GM18861 (cell line): Measurements from ENCODE around the gene PLN.

Source experiments
- ATAC-seq: cut with Tn5 transposase; IDR thresholded peaks from one replicate; pipeline ENCODE4 v1.9.1; 2021; ENCODE audit not compliant: unreplicated experiment

The PLN gene

GRCh38 chr6:118577972-118578371 lies 29.9 kb downstream of the PLN start:
- no peak for ATAC-seq

GRCh38 chr6:118578617-118579016 lies 30.5 kb downstream of the PLN start:
- no peak for ATAC-seq

- ATAC-seq, result no peak
Measured at GRCh38 chr6:118579786-118580185, 31.7 kb downstream of the PLN start.

GRCh38 chr6:118580585-118581419 lies 32.7 kb downstream of the PLN start:
- no peak for ATAC-seq

- no peak for ATAC-seq
Measured at GRCh38 chr6:118581489-118581959, 33.4 kb downstream of the PLN start.

GRCh38 chr6:118584911-118585310 lies 36.8 kb downstream of the PLN start:
- ATAC-seq, result no peak

GRCh38 chr6:118586746-118587485 lies 38.8 kb downstream of the PLN start:
- no peak for ATAC-seq

- no peak for ATAC-seq
Measured at GRCh38 chr6:118588626-118589025, 40.5 kb downstream of the PLN start.

GRCh38 chr6:118589186-118589585 lies 41.1 kb downstream of the PLN start:
- ATAC-seq, result no peak

GRCh38 chr6:118589649-118590365 lies 41.7 kb downstream of the PLN start:
- ATAC-seq, result no peak

GRCh38 chr6:118591897-118592296 lies 43.8 kb downstream of the PLN start:
- ATAC-seq, result no peak

- ATAC-seq, result no peak
Measured at GRCh38 chr6:118594877-118595276, 46.8 kb downstream of the PLN start.

- ATAC-seq, result no peak
Measured at GRCh38 chr6:118596774-118597320, 48.8 kb downstream of the PLN start.

GRCh38 chr6:118597636-118598035 lies 49.5 kb downstream of the PLN start:
- no peak for ATAC-seq

GRCh38 chr6:118598324-118598723 lies 50.2 kb downstream of the PLN start:
- ATAC-seq, result no peak

GRCh38 chr6:118602300-118602699 lies 54.2 kb downstream of the PLN start:
- ATAC-seq, result no peak

GRCh38 chr6:118603372-118603771 lies 55.3 kb downstream of the PLN start:
- ATAC-seq, result no peak

GRCh38 chr6:118606268-118606667 lies 58.2 kb downstream of the PLN start:
- no peak for ATAC-seq

GRCh38 chr6:118606858-118607257 lies 58.8 kb downstream of the PLN start:
- no peak for ATAC-seq
